Bone marrow (tissue), 2 donors: ENCODE measurements around the gene DACT2.

Source experiments
- DNase-seq, 2 donors: peaks; one replicate each; lab custom pipeline; 2025; lab: John Stamatoyannopoulos, UW

Gene DACT2

GRCh38 chr6:168265827-168266815 lies 53.5 kb downstream of the DACT2 start:
- DNase-seq = no peak

- no peak for DNase-seq
These were observed 54.2 kb downstream of the DACT2 start for GRCh38 chr6:168265394-168265793.

DNA sequence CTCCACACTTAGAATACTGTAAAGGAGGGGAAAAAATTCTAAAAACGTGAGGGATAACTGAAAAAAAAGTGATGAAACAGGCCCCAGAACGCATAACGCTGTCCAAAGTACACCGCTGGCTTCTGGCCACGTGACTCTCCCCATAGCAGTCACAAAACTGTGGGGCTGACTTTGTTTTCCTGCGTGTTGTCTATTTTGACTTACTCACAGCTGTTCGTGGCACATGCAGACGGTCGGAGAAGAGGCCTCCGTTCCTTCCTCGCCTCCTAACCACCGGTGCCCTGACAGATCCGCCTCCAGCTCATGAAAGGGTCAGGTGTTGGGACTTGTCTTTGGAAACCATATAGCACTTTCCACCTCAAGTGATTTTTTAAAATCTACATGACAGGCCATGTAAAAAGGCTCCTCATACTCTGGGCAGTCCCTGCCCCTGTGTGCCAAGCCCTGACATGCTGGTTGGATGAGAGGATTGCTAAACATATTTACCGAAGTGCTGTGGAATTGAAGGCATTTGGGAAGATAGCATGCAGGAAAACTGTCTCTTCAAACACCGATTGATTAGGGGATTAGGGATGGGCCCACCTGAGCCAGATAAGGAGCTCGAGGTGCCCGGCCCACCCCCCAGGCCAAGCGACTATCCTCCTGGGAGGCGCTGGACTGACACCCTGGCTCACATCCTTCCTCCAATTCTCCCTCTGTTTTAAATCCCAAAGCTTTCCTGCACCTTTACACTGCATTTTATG lies 54.8 kb downstream of the DACT2 start:
- DNase-seq = no peak

DNA sequence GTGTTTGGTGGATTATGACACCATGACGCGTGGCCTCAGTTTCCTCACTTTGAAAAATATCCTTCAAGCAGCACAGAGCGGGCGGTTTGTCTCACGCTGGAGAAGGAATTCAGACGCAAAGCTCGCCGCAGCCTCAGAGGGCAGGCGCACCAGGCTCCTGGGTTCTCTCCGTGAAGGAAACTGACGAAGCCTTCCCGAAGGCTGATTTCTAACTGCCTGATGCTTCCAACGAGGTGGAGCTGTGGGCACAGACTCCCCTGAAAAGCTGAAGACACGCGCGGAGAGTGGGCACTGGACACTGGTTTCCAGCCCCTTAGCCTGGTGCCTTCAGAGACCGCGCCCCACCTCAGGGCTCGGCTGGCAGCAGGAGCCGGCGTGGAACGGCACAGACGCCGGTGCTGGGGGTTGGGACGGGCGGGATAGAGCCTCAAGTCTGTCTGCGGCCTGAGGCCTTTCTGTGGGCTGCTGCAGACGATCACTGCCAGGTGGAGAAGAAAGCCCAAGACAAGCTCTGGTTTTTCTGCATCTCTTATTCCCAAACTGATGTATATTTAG lies 56.1 kb downstream of the DACT2 start:
- no peak for DNase-seq

DNA sequence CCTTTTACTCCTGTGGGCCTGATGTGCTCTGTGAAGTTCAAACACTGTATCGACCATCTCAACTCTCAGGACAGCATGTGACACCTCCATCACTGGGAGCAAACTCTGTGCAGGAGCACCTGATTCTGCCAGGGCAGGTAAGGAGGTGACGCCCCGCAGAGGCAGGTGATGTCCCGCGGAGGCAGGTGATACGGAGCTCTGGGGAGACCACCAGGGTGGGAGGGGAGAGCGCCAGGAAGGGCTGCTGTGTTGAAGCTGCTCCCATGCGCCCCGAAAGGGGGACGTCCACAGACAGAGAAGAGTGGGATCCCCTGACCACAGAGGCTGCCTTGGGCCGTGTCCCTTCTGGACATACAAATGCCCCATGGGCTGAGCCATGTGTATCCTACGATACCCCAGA lies 58.3 kb downstream of the DACT2 start:
- no peak for DNase-seq

DNA sequence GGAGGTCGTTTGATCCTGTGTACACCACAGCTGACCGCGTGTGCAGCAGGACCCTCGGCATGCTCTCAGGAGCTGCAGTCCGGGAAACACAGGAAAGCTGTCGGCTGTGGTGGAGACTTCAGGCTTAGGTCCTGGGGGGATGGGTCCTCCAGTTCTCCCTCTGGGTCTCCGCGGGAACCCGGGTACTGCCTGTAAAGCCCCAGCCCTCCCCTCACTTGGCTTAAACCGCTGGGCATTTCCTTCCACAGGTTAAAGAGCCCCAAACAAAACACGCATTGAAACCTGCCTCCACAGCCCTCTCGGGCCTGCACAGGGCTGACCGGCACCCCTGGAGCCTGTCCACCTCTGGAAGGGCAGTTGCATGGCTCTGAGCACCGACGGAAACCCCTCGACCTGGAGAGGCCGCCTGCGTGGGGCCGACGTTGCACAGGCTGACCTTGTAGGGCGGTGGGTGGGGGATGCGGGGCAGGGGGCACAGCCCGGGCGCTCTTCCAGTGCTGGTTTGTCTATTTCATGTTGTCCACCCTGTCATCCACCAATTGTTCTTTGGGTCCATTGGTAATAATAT lies 59.1 kb downstream of the DACT2 start:
- no peak for DNase-seq

GRCh38 chr6:168258795-168259194 lies 60.8 kb downstream of the DACT2 start:
- no peak for DNase-seq

DNA sequence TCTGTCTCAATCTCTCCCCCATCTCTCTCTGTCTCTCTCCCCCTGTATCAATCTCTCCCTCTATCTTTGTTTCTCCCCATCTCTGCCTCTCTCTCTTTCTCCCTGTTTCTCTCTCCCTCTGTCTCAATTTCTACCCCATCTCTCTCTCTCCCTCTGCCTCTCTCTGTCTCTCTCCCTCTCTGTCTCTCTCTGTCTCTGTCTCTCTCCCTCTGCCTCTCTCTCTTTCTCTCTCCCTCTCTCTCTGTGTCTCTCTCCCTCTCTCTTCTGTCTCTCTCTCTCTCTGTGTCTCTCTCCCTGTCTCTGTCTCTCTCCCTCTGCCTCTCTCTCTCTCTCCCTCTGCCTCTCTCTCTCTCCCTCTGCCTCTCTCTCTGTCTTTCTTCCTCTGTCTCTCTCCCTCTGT lies 62.6 kb downstream of the DACT2 start:
- no peak for DNase-seq
